Colonic mucosa (tissue), 4 donors: ENCODE measurements around the gene OPRL1. TPM values are rescaled to one million over a fixed set of nuclear protein-coding genes. Genes with fewer than 3 reads are reported as not detected.

Source experiments
- DNase-seq: peaks from one replicate; pipeline ENCODE4 v3.0.0-alpha.2; 2020
- H3K27ac ChIP-seq: fragments of 200-600 bp; one replicate; pipeline ENCODE4 v1.8.0; 2021
- H3K27me3 ChIP-seq: fragments of 200-600 bp; one replicate; pipeline ENCODE4 v1.8.0; 2021
- H3K36me3 ChIP-seq: fragments of 200-600 bp; one replicate; pipeline ENCODE4 v1.8.0; 2021
- H3K4me1 ChIP-seq: fragments of 200-600 bp; one replicate; pipeline ENCODE4 v1.8.0; 2021; ENCODE audit warnings: mild to moderate bottlenecking
- H3K4me3 ChIP-seq: fragments of 200-600 bp; one replicate; pipeline ENCODE4 v1.8.0; 2021
- H3K9ac ChIP-seq, 2 donors: one replicate each; pipeline ENCODE4 v1.7.0; 2013; ENCODE audit warnings: control low read depth in 2 of 2, low read depth in 2 of 2, low read length in 2 of 2
- H3K9me3 ChIP-seq: fragments of 200-600 bp; one replicate; pipeline ENCODE4 v1.8.0; 2021
- intact Hi-C: fragments of 100-400 bp; cut with DNase I; formaldehyde crosslinking; loops from one replicate; pipeline ENCODE4 v1.14.1; 2022
- total RNA-seq, 2 donors: library from RNA; stranded (reverse); fragmentation: NEBNext Ultra II Directional in 1 of 2; extraction: Animal tissue kit (Norgen Biotek cat#: 25700) in 1 of 2; gene quantifications; one replicate each; pipeline ENCODE4 v1.2.1, GENCODE V29; 2021
- TF ChIP-seq, protein P1 (sequence below): fragments of 200-600 bp; IDR thresholded peaks from one replicate; pipeline ENCODE4 v1.8.0; 2022; ENCODE audit warnings: antibody characterized with exemption, mild to moderate bottlenecking
- donor health status: healthy.
- donor health status: DM: no; HTN: no; CAD: no.
- donor health status: DM: no; HTN: no; CAD: no.

The OPRL1 gene
- total RNA-seq, 2 donors from 2014 or later = 0.24 to 0.25 TPM

DNA sequence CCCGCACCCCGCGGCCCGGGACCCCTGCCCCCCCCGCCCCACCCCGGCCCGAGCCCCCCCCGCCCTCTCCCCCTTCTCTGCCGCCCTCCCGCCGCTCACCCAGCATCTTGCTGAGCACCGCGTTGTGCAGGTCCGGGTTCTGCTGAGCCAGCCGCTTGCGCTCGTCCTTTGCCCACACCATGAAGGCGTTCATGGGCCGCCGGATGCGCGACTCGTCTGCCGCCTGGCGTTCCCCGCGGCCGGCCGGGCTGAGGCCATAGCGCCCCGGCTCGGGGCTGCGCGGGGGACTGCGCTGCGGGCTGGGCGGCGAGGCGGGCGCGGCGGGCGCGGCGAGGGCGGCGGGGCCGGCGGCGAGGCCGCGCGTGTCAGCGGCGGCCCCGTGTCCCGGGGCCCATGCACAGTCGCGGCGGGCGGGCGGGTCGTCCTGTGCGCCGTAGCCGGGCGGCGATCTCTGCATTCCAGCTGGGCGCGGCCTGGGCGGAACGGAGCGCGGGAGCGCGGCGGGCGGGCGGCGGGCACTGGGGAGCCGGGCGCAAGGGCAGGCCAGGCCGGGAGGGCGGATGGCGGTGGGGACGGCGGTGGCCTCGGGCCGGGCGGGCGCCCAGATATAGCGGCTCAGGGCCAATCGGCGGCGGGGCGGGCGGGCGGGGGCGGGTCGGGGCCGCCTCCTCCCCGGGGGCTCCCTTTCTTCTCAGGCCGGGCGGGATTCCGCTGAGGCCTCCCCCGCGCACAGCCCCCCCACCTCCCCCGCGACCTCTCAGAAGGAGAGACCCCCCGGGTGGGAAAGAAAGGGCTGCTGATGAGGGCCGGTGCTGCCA is 30.6 kb upstream of the OPRL1 start, which contains the start of gene SOX18:
Gene SOX18 (minus strand): TSS at position 580 of the 818 bp plus-strand sequence. CDS start 123 bp downstream, at position 457.
- no peak within 1 kb of the TSS for H3K9ac ChIP-seq
- DNase-seq = no peak
- H3K27ac ChIP-seq = no peak within 1 kb of the TSS
- TF ChIP-seq, protein P1, sequence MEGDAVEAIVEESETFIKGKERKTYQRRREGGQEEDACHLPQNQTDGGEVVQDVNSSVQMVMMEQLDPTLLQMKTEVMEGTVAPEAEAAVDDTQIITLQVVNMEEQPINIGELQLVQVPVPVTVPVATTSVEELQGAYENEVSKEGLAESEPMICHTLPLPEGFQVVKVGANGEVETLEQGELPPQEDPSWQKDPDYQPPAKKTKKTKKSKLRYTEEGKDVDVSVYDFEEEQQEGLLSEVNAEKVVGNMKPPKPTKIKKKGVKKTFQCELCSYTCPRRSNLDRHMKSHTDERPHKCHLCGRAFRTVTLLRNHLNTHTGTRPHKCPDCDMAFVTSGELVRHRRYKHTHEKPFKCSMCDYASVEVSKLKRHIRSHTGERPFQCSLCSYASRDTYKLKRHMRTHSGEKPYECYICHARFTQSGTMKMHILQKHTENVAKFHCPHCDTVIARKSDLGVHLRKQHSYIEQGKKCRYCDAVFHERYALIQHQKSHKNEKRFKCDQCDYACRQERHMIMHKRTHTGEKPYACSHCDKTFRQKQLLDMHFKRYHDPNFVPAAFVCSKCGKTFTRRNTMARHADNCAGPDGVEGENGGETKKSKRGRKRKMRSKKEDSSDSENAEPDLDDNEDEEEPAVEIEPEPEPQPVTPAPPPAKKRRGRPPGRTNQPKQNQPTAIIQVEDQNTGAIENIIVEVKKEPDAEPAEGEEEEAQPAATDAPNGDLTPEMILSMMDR = no peak
- peaks cover 72% of the 10 kb centered on the region for H3K27me3 ChIP-seq
- no peaks in the 10 kb centered on the region for H3K4me1 ChIP-seq
- no peaks in the 10 kb centered on the region for H3K36me3 ChIP-seq
- no peak within 1 kb of the TSS for H3K4me3 ChIP-seq
- intact Hi-C loops = no loop called here
- no peaks in the 10 kb centered on the region for H3K9me3 ChIP-seq

DNA sequence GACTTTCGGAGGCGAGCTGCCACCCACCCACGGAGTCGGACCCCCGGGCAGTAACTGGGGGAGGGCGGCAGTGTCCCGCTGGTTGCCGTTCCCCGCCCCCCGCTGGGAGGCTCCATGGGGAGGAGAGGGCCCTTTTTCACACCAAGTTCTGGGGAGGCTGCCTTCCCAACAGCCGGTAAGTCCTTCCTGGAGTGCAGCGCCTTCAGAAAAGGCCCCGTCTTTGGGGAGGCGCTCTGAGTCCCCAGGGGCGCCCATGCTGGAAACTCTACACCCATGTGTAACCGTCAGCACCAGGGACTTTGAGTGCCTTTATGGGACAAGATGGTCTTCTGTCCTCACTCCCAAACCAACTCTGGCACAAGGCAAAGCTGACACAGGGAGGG is 30.0 kb upstream of the OPRL1 start:
- intact Hi-C loops = no loop called here
- no peaks in the 10 kb centered on the region for H3K4me1 ChIP-seq
- H3K36me3 ChIP-seq = no peaks in the 10 kb centered on the region
- TF ChIP-seq, protein P1 = no peak
- no peaks in the 10 kb centered on the region for H3K9me3 ChIP-seq
- no peak for DNase-seq
- H3K4me3 ChIP-seq = no peak overlapping the region
- H3K27me3 ChIP-seq = peaks cover 73% of the 10 kb centered on the region
- no peak overlapping the region for H3K9ac ChIP-seq
- H3K27ac ChIP-seq = no peak overlapping the region

DNA sequence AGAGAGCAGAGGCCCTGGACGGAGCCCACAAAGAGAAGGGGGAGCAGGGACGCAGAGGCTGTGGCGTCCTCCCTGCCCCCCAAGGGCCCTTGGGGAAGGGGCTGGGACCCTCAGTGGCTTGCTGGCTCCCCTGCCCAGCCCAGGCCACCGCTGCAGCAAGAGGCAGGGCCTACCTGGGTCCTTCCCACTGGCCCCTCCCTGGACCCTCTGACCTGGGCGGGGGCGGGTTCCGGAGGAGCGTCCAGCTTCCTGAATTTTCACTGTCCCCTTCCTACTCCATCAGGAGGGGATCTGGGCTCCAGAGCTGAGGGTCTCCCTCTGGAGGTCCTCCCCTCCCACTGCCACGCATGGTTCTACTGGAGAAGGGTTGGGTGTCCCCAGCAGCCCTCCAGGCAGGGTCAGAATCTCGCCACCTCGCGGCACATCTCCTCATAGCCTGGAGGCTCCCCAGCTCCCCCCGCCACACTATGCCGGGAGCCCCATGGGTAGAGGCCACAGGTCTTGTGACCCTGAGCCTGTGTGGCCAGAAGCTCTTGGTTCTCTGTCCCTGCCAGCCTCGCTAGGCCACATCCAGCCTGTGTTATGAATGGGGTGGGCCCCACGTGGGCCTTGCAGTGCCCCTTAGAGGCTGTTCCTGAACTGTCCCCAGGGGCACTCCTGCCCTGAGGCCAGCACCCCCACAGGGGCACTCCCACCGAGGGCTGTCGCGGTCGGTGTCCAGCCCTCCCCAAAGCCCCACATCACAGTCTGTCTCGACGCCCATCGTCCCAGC is 29.4 kb upstream of the OPRL1 start:
- H3K4me3 ChIP-seq = no peak overlapping the region
- intact Hi-C loops = no loop called here
- no peak overlapping the region for H3K9ac ChIP-seq
- TF ChIP-seq, protein P1 = no peak
- H3K4me1 ChIP-seq = no peaks in the 10 kb centered on the region
- DNase-seq = no peak
- H3K9me3 ChIP-seq = no peaks in the 10 kb centered on the region
- peaks cover 74% of the 10 kb centered on the region for H3K27me3 ChIP-seq
- H3K27ac ChIP-seq = no peak overlapping the region
- no peaks in the 10 kb centered on the region for H3K36me3 ChIP-seq

DNA sequence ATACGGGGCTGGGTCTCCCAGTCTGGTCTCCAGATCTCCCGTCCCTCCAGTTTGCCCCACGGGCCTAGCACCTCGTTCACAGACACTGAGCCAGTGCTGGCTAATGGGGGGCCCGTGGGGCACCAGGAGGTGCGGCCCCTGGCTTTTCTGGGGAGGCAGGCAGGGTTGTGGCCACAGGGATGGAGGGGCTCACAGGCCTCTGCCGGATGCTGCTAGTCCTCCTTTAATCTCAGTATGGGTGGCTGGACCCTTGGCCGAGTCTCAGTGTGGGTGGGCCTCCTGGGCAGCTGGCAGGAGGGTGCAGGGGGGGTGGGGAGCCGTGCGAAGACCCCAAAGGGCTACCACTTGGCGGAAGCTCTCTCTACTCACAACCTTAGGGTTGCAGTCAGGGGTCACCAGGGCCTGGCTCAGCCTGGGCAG is 28.8 kb upstream of the OPRL1 start:
- intact Hi-C loops = no loop called here
- DNase-seq = no peak
- Histone ChIP-seq H3K36me3 (no peaks in the 10 kb centered on the region), H3K27ac (no peak overlapping the region), H3K4me3 (no peak overlapping the region), H3K4me1 (no peaks in the 10 kb centered on the region), H3K27me3 (peaks cover 75% of the 10 kb centered on the region), H3K9me3 (no peaks in the 10 kb centered on the region), H3K9ac (no peak overlapping the region)
- TF ChIP-seq, protein P1 = no peak

DNA sequence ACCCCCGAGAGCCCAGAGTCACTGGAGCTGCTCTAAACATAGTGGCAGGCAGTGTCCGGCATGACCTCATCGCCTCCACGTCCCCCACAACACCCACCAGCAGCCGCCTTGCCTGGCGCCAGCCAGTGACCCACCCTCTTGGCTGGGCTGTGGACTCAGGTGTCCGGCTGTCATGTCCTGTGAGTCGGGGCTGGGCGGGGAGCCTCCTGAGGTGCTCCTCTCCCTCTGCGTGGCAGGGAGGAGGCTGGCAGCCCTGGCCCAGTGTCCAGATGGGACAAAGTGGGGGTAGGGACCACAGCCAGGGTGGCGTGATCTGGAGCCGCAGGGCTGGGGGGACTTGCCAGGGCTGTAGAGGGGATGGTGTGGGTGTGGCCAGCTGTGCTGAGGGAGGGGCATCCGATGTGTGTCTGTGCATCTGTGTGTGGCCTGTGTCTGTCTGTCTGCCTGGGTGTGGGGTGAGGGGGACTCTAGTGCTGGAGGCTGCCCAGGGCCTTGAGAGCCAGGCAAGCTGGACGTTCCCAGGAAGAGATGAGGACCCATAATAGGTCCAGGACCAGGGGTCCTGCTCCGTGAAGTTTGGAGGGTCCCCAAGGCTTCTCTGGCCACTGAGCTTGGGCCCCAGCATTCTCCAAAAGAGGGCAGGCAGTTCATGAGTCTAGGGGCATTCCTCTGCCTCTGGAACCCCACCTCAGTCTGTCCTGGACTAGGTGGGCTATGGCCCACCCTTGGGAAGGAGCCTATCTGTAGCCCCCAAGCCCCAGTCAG is 28.1 kb upstream of the OPRL1 start:
- no peaks in the 10 kb centered on the region for H3K4me1 ChIP-seq

More for the DNA sequence above, 28.1 kb upstream of the OPRL1 start:
- no peak for DNase-seq
- no peak overlapping the region for H3K4me3 ChIP-seq
- peaks cover 69% of the 10 kb centered on the region for H3K27me3 ChIP-seq
- intact Hi-C loops = no loop called here
- no peak overlapping the region for H3K9ac ChIP-seq
- TF ChIP-seq, protein P1 = no peak
- H3K36me3 ChIP-seq = no peaks in the 10 kb centered on the region
- no peak overlapping the region for H3K27ac ChIP-seq
- H3K9me3 ChIP-seq = no peaks in the 10 kb centered on the region
